Activated B cell treated with CpG ODN at 0.5 μM for 24 hours (primary cell): ENCODE results near the gene HDAC1. TPM values are rescaled to one million over a fixed set of nuclear protein-coding genes. Genes with fewer than 3 reads are reported as not detected.

Experiments
- ATAC-seq: fragments of 200-7000 bp; cut with Tn5 transposase; one replicate; pipeline ENCODE4 v1.10.0; 2021; ENCODE audit warnings: low read depth, mild to moderate bottlenecking, moderate library complexity
- CTCF ChIA-PET: fragments of 350-600 bp; sonication (Branson Sonifier 250); formaldehyde crosslinking; loops from one replicate; lab custom pipeline; 2021; ENCODE audit warnings: antibody characterized with exemption; lab: Charles Lee
- POLR2A ChIA-PET: fragments of 350-600 bp; sonication (Branson Sonifier 250); formaldehyde crosslinking; loops from one replicate; lab custom pipeline; 2021; ENCODE audit warnings: antibody characterized with exemption; lab: Charles Lee
- DNase-seq: peaks from one replicate; pipeline ENCODE4 v3.0.0; 2022
- H3K27ac Mint-ChIP-seq: one replicate; pipeline ENCODE4 v1.8.0; 2020; ENCODE audit warnings: mixed read lengths
- H3K27me3 Mint-ChIP-seq: one replicate; pipeline ENCODE4 v1.8.0; 2021; ENCODE audit warnings: mixed read lengths
- H3K36me3 Mint-ChIP-seq: one replicate; pipeline ENCODE4 v1.8.0; 2021; ENCODE audit warnings: low read depth, mixed read lengths
- H3K4me1 Mint-ChIP-seq: one replicate; pipeline ENCODE4 v1.8.0; 2021; ENCODE audit warnings: mixed read lengths
- H3K4me3 Mint-ChIP-seq: one replicate; pipeline ENCODE4 v1.8.0; 2020; ENCODE audit warnings: mild to moderate bottlenecking, mixed read lengths
- H3K9me3 Mint-ChIP-seq: one replicate; pipeline ENCODE4 v1.8.0; 2020; ENCODE audit warnings: mixed read lengths
- intact Hi-C: fragments of 100-400 bp; cut with micrococcal nuclease; formaldehyde crosslinking; loops from one replicate; pipeline ENCODE4 v1.15.1; 2024
- total RNA-seq: library from RNA; stranded (reverse); gene quantifications from 2 replicates; pipeline ENCODE4 v1.2.3, GENCODE V29; 2022
- TF ChIP-seq, protein P1 (sequence below): fragments of 200-600 bp; IDR thresholded peaks from one replicate; pipeline ENCODE4 v1.8.0; 2022; ENCODE audit warnings: antibody characterized with exemption, mild to moderate bottlenecking

Gene HDAC1
- total RNA-seq, 1 donor from 2014 or later = 212 TPM

DNA sequence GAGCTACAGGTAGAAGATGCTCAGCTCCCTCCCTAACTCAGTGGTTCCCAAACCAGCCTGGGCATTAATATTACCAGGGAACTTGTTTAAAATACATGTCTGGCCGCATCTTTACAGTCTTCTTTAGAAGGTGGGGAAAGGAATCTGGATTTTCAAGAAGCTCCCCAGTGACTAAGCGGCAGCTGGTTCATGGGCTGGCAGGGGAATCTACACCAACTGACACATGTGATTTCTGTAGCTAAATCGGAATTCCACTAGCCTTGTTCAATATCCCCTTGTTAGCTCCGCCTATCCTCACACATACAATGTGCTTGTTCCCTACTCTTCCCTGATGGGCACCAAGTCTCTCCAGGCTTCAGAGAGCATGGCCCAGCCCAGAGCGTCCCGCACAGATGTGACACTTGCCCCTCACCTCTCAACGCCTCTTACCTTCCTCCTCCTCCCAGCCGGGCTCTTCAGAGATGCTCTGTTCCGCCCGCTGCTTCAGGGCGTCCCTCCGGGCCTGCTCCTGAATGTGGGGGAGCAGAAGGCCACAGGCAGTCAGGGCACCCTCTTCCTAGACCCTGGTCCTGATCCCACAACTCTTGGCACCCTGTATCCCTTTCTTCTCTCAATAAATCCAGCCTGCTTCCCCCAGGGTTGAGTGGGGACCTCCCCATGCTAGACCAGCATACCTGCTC, 85.8 kb downstream of the HDAC1 start:
- TF ChIP-seq, protein P1, sequence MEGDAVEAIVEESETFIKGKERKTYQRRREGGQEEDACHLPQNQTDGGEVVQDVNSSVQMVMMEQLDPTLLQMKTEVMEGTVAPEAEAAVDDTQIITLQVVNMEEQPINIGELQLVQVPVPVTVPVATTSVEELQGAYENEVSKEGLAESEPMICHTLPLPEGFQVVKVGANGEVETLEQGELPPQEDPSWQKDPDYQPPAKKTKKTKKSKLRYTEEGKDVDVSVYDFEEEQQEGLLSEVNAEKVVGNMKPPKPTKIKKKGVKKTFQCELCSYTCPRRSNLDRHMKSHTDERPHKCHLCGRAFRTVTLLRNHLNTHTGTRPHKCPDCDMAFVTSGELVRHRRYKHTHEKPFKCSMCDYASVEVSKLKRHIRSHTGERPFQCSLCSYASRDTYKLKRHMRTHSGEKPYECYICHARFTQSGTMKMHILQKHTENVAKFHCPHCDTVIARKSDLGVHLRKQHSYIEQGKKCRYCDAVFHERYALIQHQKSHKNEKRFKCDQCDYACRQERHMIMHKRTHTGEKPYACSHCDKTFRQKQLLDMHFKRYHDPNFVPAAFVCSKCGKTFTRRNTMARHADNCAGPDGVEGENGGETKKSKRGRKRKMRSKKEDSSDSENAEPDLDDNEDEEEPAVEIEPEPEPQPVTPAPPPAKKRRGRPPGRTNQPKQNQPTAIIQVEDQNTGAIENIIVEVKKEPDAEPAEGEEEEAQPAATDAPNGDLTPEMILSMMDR = no peak
- intact Hi-C loops = no loop called here
- H3K4me1 Mint-ChIP-seq = peaks cover 2% of the 10 kb centered on the region
- ChIA-PET CTCF (no interaction called here), POLR2A (interaction anchor here (1.6 kb wide), 1 partner anchor 17 kb away, joined by 5 read pairs; the partner anchor contains the start of gene BSDC1)
- no peaks in the 10 kb centered on the region for H3K27me3 Mint-ChIP-seq
- H3K4me3 Mint-ChIP-seq = no peak overlapping the region
- no peaks in the 10 kb centered on the region for H3K9me3 Mint-ChIP-seq
- DNase-seq (no peak), ATAC-seq (no peak)
- H3K36me3 Mint-ChIP-seq = peaks cover 90% of the 10 kb centered on the region
- no peak overlapping the region for H3K27ac Mint-ChIP-seq

DNA sequence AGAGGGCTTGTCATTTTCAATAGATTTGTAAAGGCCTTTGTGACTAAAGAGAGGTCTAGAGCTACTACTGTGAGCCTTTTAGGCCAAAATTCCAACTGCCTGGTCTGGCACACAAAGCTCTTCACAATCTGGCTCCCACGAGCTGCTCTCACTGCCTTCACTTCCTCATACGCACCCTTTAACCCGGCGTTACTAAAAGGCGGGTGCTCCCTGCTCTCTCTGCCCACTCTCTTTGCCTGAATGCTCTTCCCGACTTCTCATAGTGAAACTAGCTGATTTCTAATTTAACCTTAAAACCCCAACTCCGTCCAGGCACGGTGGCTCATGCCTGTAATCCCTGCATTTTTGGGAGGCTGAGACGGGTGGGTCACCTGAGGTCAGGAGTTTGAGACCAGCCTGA, 88.2 kb downstream of the HDAC1 start:
- Mint-ChIP-seq H3K9me3 (no peaks in the 10 kb centered on the region), H3K27ac (no peak overlapping the region), H3K4me1 (no peaks in the 10 kb centered on the region), H3K36me3 (peaks cover 91% of the 10 kb centered on the region), H3K4me3 (no peak overlapping the region), H3K27me3 (no peaks in the 10 kb centered on the region)
- no peak for DNase-seq
- intact Hi-C loops = no loop called here
- TF ChIP-seq, protein P1 = no peak
- no peak for ATAC-seq
- POLR2A ChIA-PET = no interaction called here
- CTCF ChIA-PET = interaction anchor here (1.6 kb wide), 1 partner anchor 165 kb away, joined by 3 read pairs; no protein-coding TSS in a partner anchor

Other genes with a start within 250 kb of the HDAC1 start
- 23.1 and 23.8 TPM in 2 replicates for gene TMEM39B, start 219.1 kb upstream of the HDAC1 start, total RNA-seq
- gene KPNA6, start 184.0 kb upstream of the HDAC1 start, total RNA-seq = 58.7 and 60.3 TPM in 2 replicates
- 52.0 and 54.1 TPM in 2 replicates for gene TXLNA, start 112.4 kb upstream of the HDAC1 start, total RNA-seq
- 50.4 and 56.9 TPM in 2 replicates for gene CCDC28B, start 91.5 kb upstream of the HDAC1 start, total RNA-seq
- gene IQCC, start 86.4 kb upstream of the HDAC1 start, total RNA-seq = 3.5 and 4.2 TPM in 2 replicates
- not detected in 2 replicates for gene DCDC2B, start 83.0 kb upstream of the HDAC1 start, total RNA-seq
- gene TMEM234, start 69.7 kb upstream of the HDAC1 start, total RNA-seq = 31.8 and 35.5 TPM in 2 replicates
- 196 and 213 TPM in 2 replicates for gene EIF3I, start 69.7 kb upstream of the HDAC1 start, total RNA-seq
- gene FAM167B, start 44.9 kb upstream of the HDAC1 start, total RNA-seq = 1.2 and 1.4 TPM in 2 replicates
- 16.6 and 16.8 TPM in 2 replicates for gene LCK, start 40.8 kb upstream of the HDAC1 start, total RNA-seq
- gene MARCKSL1, start 44.1 kb downstream of the HDAC1 start, total RNA-seq = 132 TPM in 2 replicates
- 7.6 and 11.7 TPM in 2 replicates for gene FAM229A, start 70.4 kb downstream of the HDAC1 start, total RNA-seq
- gene TSSK3, start 70.5 kb downstream of the HDAC1 start, total RNA-seq = 3.5 and 6.1 TPM in 2 replicates
- 51.8 and 72.2 TPM in 2 replicates for gene BSDC1, start 102.4 kb downstream of the HDAC1 start, total RNA-seq
- 0.02 TPM in 1 of 2 replicates, not detected in the other for gene ZBTB8B, start 173.0 kb downstream of the HDAC1 start, total RNA-seq
- 0.11 and 0.24 TPM in 2 replicates for gene ZBTB8A, start 247.3 kb downstream of the HDAC1 start, total RNA-seq